Measurements from ENCODE around the gene CDC42EP1. TPM values are rescaled to one million over a fixed set of nuclear protein-coding genes. Genes with fewer than 3 reads are reported as not detected.
"Not testable (repeated sequence)": the region's sequence is repeated elsewhere in the genome, so short reads cannot be mapped to it uniquely, and the experiment has no call there.

Gene CDC42EP1
- polyA plus RNA-seq, 1 of the 3 experiments (the other 2 are of a cell fraction) = 24.9 TPM

GRCh38 chr22:37609240-37610152 lies 49.2 kb downstream of the CDC42EP1 start:
- peak overlapping the region; percentile 73 for H3K9ac ChIP-seq
- H4K20me1 ChIP-seq (ENCODE audit: insufficient read depth) = no peaks in the 10 kb centered on the region
- no peaks in the 10 kb centered on the region for H3K36me3 ChIP-seq (replicated peaks in 1 of 2; ENCODE audit: control insufficient read depth in 1 of 2, insufficient read depth in 2 of 2, low read length in 1 of 2)
- WGBS (ENCODE audit: low lambda C conversion rate) = 7% methylated on average over 22 of the region's 26 CpGs
- POLR2A ChIA-PET = interaction anchor here (0.6 to 2.1 kb wide), 9 partner anchors 10 to 195 kb away, joined by 3 to 13 read pairs (median 4); partner anchors contain the start of genes LGALS1 and NOL12
- H3K4me2 ChIP-seq = peak overlapping the region; percentile 91
- peak overlapping the region; percentile 63; the same call in 1 of the 2 replicates for H2AFZ ChIP-seq (ENCODE audit: low read depth)
- H3K27me3 ChIP-seq (ENCODE audit: insufficient read depth) = no peaks in the 10 kb centered on the region
- no peaks in the 10 kb centered on the region for H3K9me2 ChIP-seq
- H3K79me2 ChIP-seq (ENCODE audit: insufficient read depth) = peaks cover 36% of the 10 kb centered on the region
- H3K27ac ChIP-seq (ENCODE audit: low read depth in 2 of 2, low read length in 1 of 2) = peak overlapping the region; percentile 92 to 98
- CTCF ChIA-PET = interaction anchor here (0.6 to 9.3 kb wide), 15 partner anchors 13 to 230 kb away, joined by 3 to 95 read pairs (median 4); partner anchors contain the start of genes NOL12 and SH3BP1
- no peaks in the 10 kb centered on the region for H3K9me3 ChIP-seq
- TF ChIP-seq CHD2 (IDR thresholded peaks at IDR 0.05; ENCODE audit: low read length, partially characterized antibody) (peak; percentile 68), USF2 (IDR thresholded peaks at IDR 0.05; ENCODE audit: borderline replicate concordance, low read depth, low read length) (no peak), RFX5 (IDR thresholded peaks at IDR 0.05; ENCODE audit: low read length) (no peak), TAF1 (IDR thresholded peaks at IDR 0.05; ENCODE audit: borderline replicate concordance, low read depth, low read length) (peak; percentile 55)
- DNase-seq = peak; percentile 71
- peaks cover 14% of the 10 kb centered on the region for H3F3A ChIP-seq (replicated peaks; ENCODE audit: insufficient read depth)
- H3K4me3 ChIP-seq (ENCODE audit: low read depth in 2 of 2, low read length in 1 of 2) = peak overlapping the region; percentile 86 to 91
- peaks cover 7 to 26% of the 10 kb centered on the region in 2 experiments; a peak in 1 of 4 replicates for H3K4me1 ChIP-seq (ENCODE audit: control insufficient read depth in 1 of 2, insufficient read depth in 2 of 2, low read depth in 1 of 2, low read length in 1 of 2)

GRCh38 chr22:37610153-37610475 lies 49.8 kb downstream of the CDC42EP1 start:
- not testable (repeated sequence) for DNase-seq; H3K9me2 ChIP-seq; H2AFZ ChIP-seq (ENCODE audit: low read depth); H3K27me3 ChIP-seq (ENCODE audit: insufficient read depth); H3K36me3 ChIP-seq (replicated peaks in 1 of 2; ENCODE audit: control insufficient read depth in 1 of 2, insufficient read depth in 2 of 2, low read length in 1 of 2); H4K20me1 ChIP-seq (ENCODE audit: insufficient read depth); H3K9me3 ChIP-seq
- H3K4me2 ChIP-seq = peak overlapping the region; percentile 91
- H3K4me1 ChIP-seq (ENCODE audit: control insufficient read depth in 1 of 2, insufficient read depth in 2 of 2, low read depth in 1 of 2, low read length in 1 of 2) = peaks cover 7 to 26% of the 10 kb centered on the region in 2 experiments; a peak in 1 of 4 replicates
- H3F3A ChIP-seq (replicated peaks; ENCODE audit: insufficient read depth) = peaks cover 14% of the 10 kb centered on the region
- ChIA-PET CTCF (interaction anchor here (1.2 to 9.3 kb wide), 7 partner anchors 12 to 72 kb away, joined by 3 to 54 read pairs (median 5); partner anchors contain the start of gene SH3BP1), POLR2A (interaction anchor here (0.7 kb wide), 1 partner anchor 65 kb away, joined by 3 read pairs; the partner anchor contains the start of gene LGALS1)
- H3K9ac ChIP-seq = peak overlapping the region; percentile 73
- 84% methylated on average over 3 of the region's 3 CpGs for WGBS (ENCODE audit: low lambda C conversion rate)
- H3K4me3 ChIP-seq (ENCODE audit: low read depth in 2 of 2, low read length in 1 of 2) = peak overlapping the region; percentile 86 to 91
- H3K79me2 ChIP-seq (ENCODE audit: insufficient read depth) = peaks cover 36% of the 10 kb centered on the region
- H3K27ac ChIP-seq (ENCODE audit: low read depth in 2 of 2, low read length in 1 of 2) = peak overlapping the region; percentile 92 to 98

DNA sequence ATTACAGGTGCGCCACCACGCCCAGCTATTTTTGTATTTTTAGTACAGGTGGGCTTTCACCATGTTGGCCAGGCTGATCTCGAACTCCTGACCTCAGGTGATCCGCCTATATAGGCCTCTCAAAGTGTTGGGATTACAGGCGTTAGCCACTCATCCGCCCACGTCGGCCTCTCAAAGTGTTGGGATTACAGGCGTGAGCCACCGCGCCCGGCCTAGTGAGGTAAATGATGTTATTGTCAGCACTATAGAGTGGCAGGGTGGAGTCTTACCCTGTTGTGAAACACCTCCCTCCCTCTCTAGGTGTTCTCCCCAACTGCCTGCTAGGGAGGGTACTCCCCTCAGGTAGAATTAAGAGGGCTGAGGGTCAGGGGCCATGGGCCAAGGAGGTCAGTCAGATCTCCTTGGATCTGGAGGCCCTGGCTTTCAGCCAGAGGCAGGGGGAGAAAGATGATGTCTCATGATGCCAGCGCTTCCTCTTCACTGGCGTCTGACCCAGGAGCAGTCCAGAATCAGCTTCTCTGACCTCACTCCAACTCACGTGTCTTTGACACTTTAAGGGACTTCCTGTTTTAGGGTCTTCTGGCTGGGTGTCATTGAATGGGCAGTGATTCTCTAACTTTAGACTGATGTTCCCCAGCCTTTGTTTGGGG lies 50.3 kb downstream of the CDC42EP1 start:
- no peaks in the 10 kb centered on the region for H3K27me3 ChIP-seq (ENCODE audit: insufficient read depth)
- no peaks in the 10 kb centered on the region for H3K36me3 ChIP-seq (replicated peaks in 1 of 2; ENCODE audit: control insufficient read depth in 1 of 2, insufficient read depth in 2 of 2, low read length in 1 of 2)
- ChIA-PET CTCF (interaction anchor here (1.2 to 9.3 kb wide), 5 partner anchors 12 to 71 kb away, joined by 3 to 54 read pairs (median 5); no protein-coding TSS in a partner anchor), POLR2A (interaction anchor here (0.7 to 1.0 kb wide), 2 partner anchors 65 to 76 kb away, joined by 3 read pairs; partner anchors contain the start of genes LGALS1 and NOL12)
- H3K4me1 ChIP-seq (ENCODE audit: control insufficient read depth in 1 of 2, insufficient read depth in 2 of 2, low read depth in 1 of 2, low read length in 1 of 2) = peaks cover 7 to 26% of the 10 kb centered on the region in 2 experiments; a peak in 1 of 4 replicates
- H3K9ac ChIP-seq = peak overlapping the region; percentile 73
- H3K4me2 ChIP-seq = peak overlapping the region; percentile 91
- H3K9me2 ChIP-seq = no peaks in the 10 kb centered on the region
- peaks cover 36% of the 10 kb centered on the region for H3K79me2 ChIP-seq (ENCODE audit: insufficient read depth)
- no peak overlapping the region for H2AFZ ChIP-seq (ENCODE audit: low read depth)
- peak overlapping the region in 1 of 2 experiments; percentile 92; a peak in 2 of 4 replicates for H3K27ac ChIP-seq (ENCODE audit: low read depth in 2 of 2, low read length in 1 of 2)
- no peaks in the 10 kb centered on the region for H3K9me3 ChIP-seq
- DNase-seq = no peak
- TF ChIP-seq RAD21 (IDR thresholded peaks at IDR 0.05; ENCODE audit: low read length) (no peak), ELF1 (IDR thresholded peaks at IDR 0.05) (no peak), SIN3A (IDR thresholded peaks at IDR 0.05; ENCODE audit: borderline replicate concordance, low read depth, low read length) (no peak), EZH2phosphoT487 (IDR thresholded peaks at IDR 0.05; ENCODE audit: borderline replicate concordance, low read depth) (no peak)
- peaks cover 14% of the 10 kb centered on the region for H3F3A ChIP-seq (replicated peaks; ENCODE audit: insufficient read depth)
- 90% methylated on average over 15 of the region's 15 CpGs for WGBS (ENCODE audit: low lambda C conversion rate)
- peak overlapping the region in 1 of 2 experiments; percentile 91; a peak in 3 of 4 replicates for H3K4me3 ChIP-seq (ENCODE audit: low read depth in 2 of 2, low read length in 1 of 2)
- no peaks in the 10 kb centered on the region for H4K20me1 ChIP-seq (ENCODE audit: insufficient read depth)

Measured in SK-N-SH (cell line).